Measurements from ENCODE around the gene C16orf89. TPM values are rescaled to one million over a fixed set of nuclear protein-coding genes. Genes with fewer than 3 reads are reported as not detected.
"Not testable (repeated sequence)": the region's sequence is repeated elsewhere in the genome, so short reads cannot be mapped to it uniquely, and the experiment has no call there.

Gene C16orf89
- total and polyA plus RNA-seq, 4 donors = 17.7 to 416 (median 60.2) TPM

DNA sequence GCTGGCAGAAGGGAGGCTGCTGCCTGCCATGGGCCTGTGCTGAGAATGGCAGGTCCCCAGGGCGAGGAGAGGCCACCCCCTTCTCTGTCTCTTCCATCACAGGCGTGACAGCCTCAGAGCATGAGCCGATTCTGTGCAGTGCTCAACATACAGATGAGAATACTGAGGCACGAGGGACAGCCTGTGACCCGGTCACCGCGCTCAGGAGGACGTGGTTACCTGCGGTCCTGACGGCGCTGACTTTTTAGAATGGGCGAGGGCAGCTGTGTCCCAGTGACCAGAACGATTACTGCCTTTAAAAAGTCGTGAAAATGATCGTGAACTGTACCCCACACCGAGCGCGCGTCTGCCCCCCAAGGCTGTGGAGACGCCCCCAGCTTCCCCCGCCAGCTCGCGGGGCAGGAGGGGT, 31.3 kb upstream of the C16orf89 start:
- H3K27me3 ChIP-seq (ENCODE audit: control insufficient read depth, insufficient read depth, low read length); H3K9me3 ChIP-seq (ENCODE audit: control insufficient read depth, insufficient read depth, low read length); H3K36me3 ChIP-seq (ENCODE audit: control insufficient read depth, insufficient read depth, low read length); H3K4me1 ChIP-seq (ENCODE audit: control insufficient read depth, insufficient read depth, low read length): not testable (repeated sequence)
- WGBS (ENCODE audit: insufficient coverage) = 2% methylated on average over 23 of the region's 23 CpGs
- peak overlapping the region; percentile 33 for H3K27ac ChIP-seq (ENCODE audit: low read depth, low read length)
- DNase-seq (ENCODE audit: low read depth in 4 of 6, low spot score in 6 of 6) = peak in 2 of 6 donors; percentile 73 to 74
- peak overlapping the region; percentile 32 for H3K4me3 ChIP-seq (ENCODE audit: low read depth, low read length)

- not testable (repeated sequence) for H3K9me3 ChIP-seq (ENCODE audit: control insufficient read depth, insufficient read depth, low read length); H3K27me3 ChIP-seq (ENCODE audit: control insufficient read depth, insufficient read depth, low read length); H3K36me3 ChIP-seq (ENCODE audit: control insufficient read depth, insufficient read depth, low read length); H3K4me1 ChIP-seq (ENCODE audit: control insufficient read depth, insufficient read depth, low read length)
- WGBS (ENCODE audit: insufficient coverage) = no CpG with 5 or more reads among the region's 7 CpGs
- peak in 1 of 6 donors; percentile 12 for DNase-seq (ENCODE audit: low read depth in 4 of 6, low spot score in 6 of 6)
- Histone ChIP-seq H3K4me3 (ENCODE audit: low read depth, low read length) (peak overlapping the region; percentile 32), H3K27ac (ENCODE audit: low read depth, low read length) (peak overlapping the region; percentile 33)
These were observed 30.8 kb upstream of the C16orf89 start for GRCh38 chr16:5096437-5097060.

DNA sequence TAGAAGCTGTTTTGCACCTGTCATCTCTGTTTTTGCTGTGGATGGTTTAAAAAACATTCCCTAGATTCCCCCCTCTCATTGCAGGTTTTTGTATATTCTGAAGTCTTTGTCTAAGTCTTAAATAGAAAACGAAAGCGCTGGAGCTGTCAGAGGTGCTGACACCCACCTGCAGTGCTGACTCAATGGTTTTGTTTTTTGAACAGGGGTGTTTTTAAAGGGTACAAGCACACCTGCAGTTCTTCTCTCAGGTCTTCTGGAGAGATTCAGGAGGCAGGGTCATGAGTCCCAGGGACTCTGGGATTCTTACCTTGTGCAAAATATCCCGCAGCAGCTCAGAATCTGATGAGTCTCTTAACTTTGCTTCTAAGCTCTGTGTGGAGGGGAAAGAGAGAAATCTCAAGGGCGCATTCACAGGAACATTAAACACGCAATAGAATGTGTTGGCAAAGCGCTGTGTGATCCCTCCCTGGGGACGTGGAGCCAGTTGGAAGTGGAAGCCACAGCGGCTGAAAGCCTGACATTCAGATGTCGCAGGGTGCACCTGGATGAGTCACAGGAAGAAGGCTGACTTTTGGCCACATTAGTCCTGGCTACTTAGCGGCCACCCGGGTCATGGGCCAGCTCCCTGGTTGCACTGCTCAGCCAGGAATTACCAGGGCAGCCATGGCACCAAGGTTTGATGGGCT, 29.5 kb upstream of the C16orf89 start:
- H3K4me3 ChIP-seq (ENCODE audit: low read depth, low read length); H3K27me3 ChIP-seq (ENCODE audit: control insufficient read depth, insufficient read depth, low read length); H3K4me1 ChIP-seq (ENCODE audit: control insufficient read depth, insufficient read depth, low read length); H3K36me3 ChIP-seq (ENCODE audit: control insufficient read depth, insufficient read depth, low read length); H3K27ac ChIP-seq (ENCODE audit: low read depth, low read length); H3K9me3 ChIP-seq (ENCODE audit: control insufficient read depth, insufficient read depth, low read length): not testable (repeated sequence)
- DNase-seq (ENCODE audit: low read depth in 4 of 6, low spot score in 6 of 6) = peak in 1 of 6 donors; percentile 74
- WGBS (ENCODE audit: insufficient coverage) = 66% methylated on average over 9 of the region's 11 CpGs

- H3K4me3 ChIP-seq (ENCODE audit: low read depth, low read length); H3K27ac ChIP-seq (ENCODE audit: low read depth, low read length); H3K9me3 ChIP-seq (ENCODE audit: control insufficient read depth, insufficient read depth, low read length); H3K4me1 ChIP-seq (ENCODE audit: control insufficient read depth, insufficient read depth, low read length); DNase-seq (ENCODE audit: low read depth in 4 of 6, low spot score in 6 of 6); H3K27me3 ChIP-seq (ENCODE audit: control insufficient read depth, insufficient read depth, low read length): not testable (repeated sequence)
- H3K36me3 ChIP-seq (ENCODE audit: control insufficient read depth, insufficient read depth, low read length) = peaks cover 12% of the 10 kb centered on the region
- 83% methylated on average over 9 of the region's 11 CpGs for WGBS (ENCODE audit: insufficient coverage)
These were observed 28.0 kb upstream of the C16orf89 start for GRCh38 chr16:5093746-5094145.

- not testable (repeated sequence) for H3K27ac ChIP-seq (ENCODE audit: low read depth, low read length); H3K9me3 ChIP-seq (ENCODE audit: control insufficient read depth, insufficient read depth, low read length); H3K4me3 ChIP-seq (ENCODE audit: low read depth, low read length); DNase-seq (ENCODE audit: low read depth in 4 of 6, low spot score in 6 of 6); H3K27me3 ChIP-seq (ENCODE audit: control insufficient read depth, insufficient read depth, low read length); H3K4me1 ChIP-seq (ENCODE audit: control insufficient read depth, insufficient read depth, low read length)
- WGBS (ENCODE audit: insufficient coverage) = 90% methylated on average over 2 of the region's 9 CpGs
- H3K36me3 ChIP-seq (ENCODE audit: control insufficient read depth, insufficient read depth, low read length) = peaks cover 19% of the 10 kb centered on the region
These were observed 27.3 kb upstream of the C16orf89 start for GRCh38 chr16:5093081-5093480.

- not testable (repeated sequence) for H3K9me3 ChIP-seq (ENCODE audit: control insufficient read depth, insufficient read depth, low read length); H3K27ac ChIP-seq (ENCODE audit: low read depth, low read length)
- WGBS (ENCODE audit: insufficient coverage) = 100% methylated on average over 2 of the region's 9 CpGs
These were observed 24.8 kb upstream of the C16orf89 start for GRCh38 chr16:5090592-5090991.

DNA sequence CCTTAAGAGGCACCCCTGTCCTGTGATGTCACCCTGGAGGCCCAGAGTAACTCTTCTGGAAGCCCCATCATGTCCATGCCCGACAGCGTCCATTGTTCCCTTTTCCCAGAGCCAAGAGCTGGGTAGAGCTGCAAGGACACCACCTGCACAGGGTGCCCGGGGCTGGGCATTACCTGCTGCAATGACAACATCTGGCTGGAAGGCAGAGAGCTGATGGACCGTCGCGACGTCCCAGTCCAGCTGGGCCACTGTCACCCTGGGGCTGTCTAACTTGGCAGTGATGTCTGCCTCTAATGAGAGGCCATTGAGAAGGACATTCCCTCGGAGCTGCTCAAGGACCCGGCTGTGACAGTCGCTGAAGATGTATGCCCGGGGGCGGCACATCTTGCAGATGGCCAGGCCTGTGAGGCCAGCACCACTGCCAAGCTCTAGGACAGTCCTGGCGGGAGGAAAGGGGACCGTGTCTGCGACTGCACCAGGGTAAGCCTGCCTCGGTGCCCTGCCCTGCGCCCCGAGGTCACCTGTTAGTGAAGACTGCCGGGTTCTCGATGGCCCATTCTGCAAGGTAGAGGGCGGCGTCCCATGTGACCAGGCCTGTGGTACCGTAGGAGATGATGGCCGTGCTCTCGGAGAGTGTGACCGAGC, 24.3 kb upstream of the C16orf89 start:
- not testable (repeated sequence) for H3K4me1 ChIP-seq (ENCODE audit: control insufficient read depth, insufficient read depth, low read length); H3K4me3 ChIP-seq (ENCODE audit: low read depth, low read length); H3K27ac ChIP-seq (ENCODE audit: low read depth, low read length); H3K9me3 ChIP-seq (ENCODE audit: control insufficient read depth, insufficient read depth, low read length); DNase-seq (ENCODE audit: low read depth in 4 of 6, low spot score in 6 of 6); H3K27me3 ChIP-seq (ENCODE audit: control insufficient read depth, insufficient read depth, low read length)
- WGBS (ENCODE audit: insufficient coverage) = 91% methylated on average over 25 of the region's 26 CpGs
- peaks cover 27% of the 10 kb centered on the region for H3K36me3 ChIP-seq (ENCODE audit: control insufficient read depth, insufficient read depth, low read length)

More at GRCh38 chr16:5090592-5090991, 24.8 kb upstream of the C16orf89 start:
- not testable (repeated sequence) for H3K27me3 ChIP-seq (ENCODE audit: control insufficient read depth, insufficient read depth, low read length); H3K4me1 ChIP-seq (ENCODE audit: control insufficient read depth, insufficient read depth, low read length); H3K4me3 ChIP-seq (ENCODE audit: low read depth, low read length); DNase-seq (ENCODE audit: low read depth in 4 of 6, low spot score in 6 of 6)
- H3K36me3 ChIP-seq (ENCODE audit: control insufficient read depth, insufficient read depth, low read length) = peaks cover 26% of the 10 kb centered on the region

- H3K4me3 ChIP-seq (ENCODE audit: low read depth, low read length); H3K27me3 ChIP-seq (ENCODE audit: control insufficient read depth, insufficient read depth, low read length); H3K9me3 ChIP-seq (ENCODE audit: control insufficient read depth, insufficient read depth, low read length); H3K4me1 ChIP-seq (ENCODE audit: control insufficient read depth, insufficient read depth, low read length); DNase-seq (ENCODE audit: low read depth in 4 of 6, low spot score in 6 of 6); H3K27ac ChIP-seq (ENCODE audit: low read depth, low read length): not testable (repeated sequence)
- H3K36me3 ChIP-seq (ENCODE audit: control insufficient read depth, insufficient read depth, low read length) = peaks cover 33% of the 10 kb centered on the region
- WGBS (ENCODE audit: insufficient coverage) = 96% methylated on average over 11 of the region's 17 CpGs
These were observed 23.2 kb upstream of the C16orf89 start for GRCh38 chr16:5088936-5089335.

DNA sequence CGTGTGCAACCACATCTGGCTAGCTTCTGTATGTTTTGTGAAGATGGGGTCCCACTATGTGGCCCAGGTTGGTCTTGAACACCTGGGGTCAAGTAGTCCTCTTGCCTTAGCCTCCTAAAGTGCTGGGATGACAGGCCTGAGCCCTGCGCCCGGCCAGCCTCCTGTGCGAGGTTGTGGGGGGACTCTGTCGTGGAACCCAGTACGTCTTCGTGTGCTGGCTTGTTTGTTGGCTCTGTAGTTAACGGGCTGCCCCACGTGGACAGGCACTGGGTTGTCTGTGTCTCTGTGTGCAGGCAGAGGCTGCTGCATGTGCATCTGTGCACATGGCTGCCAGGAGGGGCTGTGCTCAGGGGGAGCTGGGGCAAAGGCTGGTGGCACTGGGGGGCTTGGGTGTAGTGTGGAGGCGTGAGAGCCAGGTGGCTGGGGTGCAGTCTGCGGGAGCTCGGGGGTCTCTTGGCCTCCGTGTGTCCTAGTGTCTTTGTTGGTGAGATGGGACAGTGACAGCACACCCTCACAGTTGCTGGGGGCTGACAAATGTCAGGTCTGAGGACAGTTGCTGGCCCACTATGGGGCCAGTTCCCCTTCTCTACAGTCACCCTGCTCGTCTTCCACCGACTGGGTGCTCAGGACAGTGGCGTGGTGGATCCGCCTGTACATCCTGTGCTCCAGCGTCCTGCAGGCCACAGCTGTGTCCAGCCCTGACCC, 22.5 kb upstream of the C16orf89 start:
- DNase-seq (ENCODE audit: low read depth in 4 of 6, low spot score in 6 of 6); H3K4me3 ChIP-seq (ENCODE audit: low read depth, low read length); H3K27ac ChIP-seq (ENCODE audit: low read depth, low read length); H3K27me3 ChIP-seq (ENCODE audit: control insufficient read depth, insufficient read depth, low read length); H3K9me3 ChIP-seq (ENCODE audit: control insufficient read depth, insufficient read depth, low read length); H3K4me1 ChIP-seq (ENCODE audit: control insufficient read depth, insufficient read depth, low read length): not testable (repeated sequence)
- H3K36me3 ChIP-seq (ENCODE audit: control insufficient read depth, insufficient read depth, low read length) = peaks cover 39% of the 10 kb centered on the region
- WGBS (ENCODE audit: insufficient coverage) = 91% methylated on average over 17 of the region's 18 CpGs

Data from spinal cord (tissue), 10 donors.